SK-N-MC (cell line): Measurements from ENCODE around the gene KRTAP9-1.

Source experiments
- DNase-seq: peaks from one replicate; pipeline ENCODE4 v3.0.0-alpha.2; 2011; ENCODE audit warnings: low read depth, low spot score
- H3K27ac ChIP-seq: fragments of 200-600 bp; sonication (generic); 2 replicates; pipeline ENCODE4 v1.5.1; 2016; ENCODE audit warnings: mixed run types
- H3K36me3 ChIP-seq: fragments of 200-600 bp; sonication (generic); 2 replicates; pipeline ENCODE4 v1.6.1; 2017; ENCODE audit warnings: antibody characterized with exemption, low read length, mixed read lengths; ENCODE audit not compliant: insufficient read depth
- H3K4me3 ChIP-seq: fragments of 200-600 bp; sonication (generic); 2 replicates; pipeline ENCODE4 v1.5.1; 2016
- H3K9ac ChIP-seq: fragments of 200-600 bp; sonication (generic); 2 replicates; pipeline ENCODE4 v1.8.0; 2017; ENCODE audit warnings: mixed run types, mixed read lengths; ENCODE audit not compliant: insufficient read length
- H3K9me3 ChIP-seq: fragments of 200-600 bp; sonication (generic); 2 replicates; pipeline ENCODE4 v1.6.1; 2017; ENCODE audit warnings: low read depth, mild to moderate bottlenecking, antibody characterized with exemption, low read length, moderate library complexity, mixed read lengths
- EZH2 ChIP-seq: fragments of 200-600 bp; sonication (generic); IDR thresholded peaks from one replicate; pipeline ENCODE4 v1.6.1; 2017; ENCODE audit warnings: antibody characterized with exemption
- FOXP2 ChIP-seq: optimal IDR thresholded peaks from 2 replicates; pipeline ENCODE3; 2011; ENCODE audit warnings: mild to moderate bottlenecking, moderate library complexity; ENCODE audit not compliant: insufficient read depth; ENCODE audit errors: extremely low read length, control extremely low read depth
- POLR2AphosphoS5 ChIP-seq: IDR thresholded peaks from 2 replicates; pipeline ENCODE4 v1.6.1; 2012; ENCODE audit warnings: mild to moderate bottlenecking, low read depth, low read length, borderline replicate concordance

Gene KRTAP9-1

GRCh38 chr17:41176744-41177387 lies 12.8 kb upstream of the KRTAP9-1 start:
- TF ChIP-seq EZH2 (no peak), FOXP2 (no peak), POLR2AphosphoS5 (no peak)
- no peak overlapping the region for H3K4me3 ChIP-seq
- no peaks in the 10 kb centered on the region for H3K36me3 ChIP-seq
- DNase-seq: no peak
- H3K27ac ChIP-seq: no peak overlapping the region
- H3K9ac ChIP-seq: no peak overlapping the region
- H3K9me3 ChIP-seq: no peaks in the 10 kb centered on the region

GRCh38 chr17:41177727-41178271 lies 11.9 kb upstream of the KRTAP9-1 start, which contains the start of gene KRTAP4-2:
TSS of gene KRTAP4-2 (minus strand) at chr17:41178221. CDS start at chr17:41178164, 57 bp downstream.
- no peak within 1 kb of the TSS for H3K4me3 ChIP-seq
- H3K9ac ChIP-seq: no peak within 1 kb of the TSS
- no peak for DNase-seq
- no peak within 1 kb of the TSS for H3K27ac ChIP-seq
- H3K36me3 ChIP-seq: no peaks in the 10 kb centered on the region
- no peaks in the 10 kb centered on the region for H3K9me3 ChIP-seq
- TF ChIP-seq POLR2AphosphoS5 (no peak), EZH2 (no peak), FOXP2 (no peak)

- Histone ChIP-seq H3K9me3 (no peaks in the 10 kb centered on the region), H3K4me3 (no peak overlapping the region), H3K27ac (no peak overlapping the region), H3K36me3 (no peaks in the 10 kb centered on the region), H3K9ac (no peak overlapping the region)
- TF ChIP-seq FOXP2 (no peak), POLR2AphosphoS5 (no peak), EZH2 (no peak)
- DNase-seq: no peak
These were observed 11.3 kb upstream of the KRTAP9-1 start for GRCh38 chr17:41178341-41178740.

DNA sequence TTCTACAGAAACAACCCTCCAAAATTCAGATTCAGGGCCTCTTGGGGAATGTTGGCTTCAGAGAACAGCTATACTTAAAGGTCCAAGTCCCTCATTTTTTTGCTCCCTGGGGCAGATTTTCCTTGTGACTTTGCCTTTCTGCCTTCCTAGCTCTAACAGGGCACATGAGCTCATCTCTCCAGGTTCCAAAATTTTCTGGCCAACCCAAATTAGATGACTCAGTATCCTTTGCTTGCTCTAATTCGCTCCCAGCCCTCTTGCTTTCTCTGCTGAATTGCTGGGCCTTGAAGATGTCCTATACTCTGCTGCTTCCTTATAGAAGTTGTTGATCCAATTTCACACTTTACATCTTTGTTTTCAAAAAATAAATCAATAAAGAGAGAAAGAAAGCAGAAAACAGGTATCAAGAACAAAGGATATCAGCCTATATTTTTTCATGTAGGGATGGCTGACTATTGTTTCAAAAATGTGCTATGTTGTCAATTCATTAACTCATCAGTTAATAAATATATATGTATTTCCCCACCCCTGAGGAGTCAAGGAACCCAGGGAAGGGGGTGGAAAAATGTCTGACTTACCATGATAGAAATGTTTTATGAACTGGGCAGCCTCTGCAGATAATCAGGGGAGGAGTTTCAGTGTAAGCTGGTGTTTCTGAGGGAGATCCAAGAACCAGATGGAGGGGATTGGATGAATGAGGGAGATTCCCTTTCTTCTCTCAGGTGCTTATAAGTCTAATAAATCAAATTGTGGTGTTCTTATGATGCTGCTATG lies 10.7 kb upstream of the KRTAP9-1 start:
- Histone ChIP-seq H3K27ac (no peak overlapping the region), H3K36me3 (no peaks in the 10 kb centered on the region), H3K9ac (no peak overlapping the region), H3K4me3 (no peak overlapping the region), H3K9me3 (no peaks in the 10 kb centered on the region)
- no peak for DNase-seq
- no peak for TF ChIP-seq FOXP2
- TF ChIP-seq EZH2: no peak

DNA sequence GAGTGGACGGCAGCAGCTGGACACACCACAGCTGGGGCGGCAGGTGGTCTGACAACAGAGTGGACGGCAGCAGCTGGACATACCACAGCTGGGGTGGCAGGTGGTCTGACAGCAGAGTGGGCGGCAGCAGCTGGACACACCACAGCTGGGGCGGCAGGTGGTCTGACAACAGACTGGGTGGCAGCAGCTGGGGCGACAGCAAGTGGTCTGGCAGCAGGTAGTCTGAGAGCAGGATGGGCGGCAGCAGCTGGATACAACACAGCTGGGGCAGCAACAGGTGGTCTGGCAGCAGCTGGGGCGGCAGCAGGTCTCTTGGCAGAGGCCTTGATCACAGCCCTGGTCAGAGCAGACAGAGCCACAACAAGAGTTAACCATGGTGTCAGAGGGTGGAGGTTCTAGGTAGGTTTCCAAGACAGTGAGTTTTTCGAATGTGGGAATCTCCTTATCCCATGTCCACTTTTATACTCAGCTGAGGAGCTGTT lies 5.2 kb upstream of the KRTAP9-1 start, which contains the start of gene KRTAP4-1:
Gene KRTAP4-1 (minus strand): TSS at position 432 of the 482 bp plus-strand sequence. CDS start 57 bp downstream, at position 375.
- no peak for TF ChIP-seq EZH2
- no peak for TF ChIP-seq POLR2AphosphoS5
- TF ChIP-seq FOXP2: no peak
- no peaks in the 10 kb centered on the region for H3K9me3 ChIP-seq

GRCh38 chr17:41185001-41185400 lies 4.7 kb upstream of the KRTAP9-1 start:
- no peak overlapping the region for H3K27ac ChIP-seq
- TF ChIP-seq FOXP2 (no peak), EZH2 (no peak), POLR2AphosphoS5 (no peak)
- no peak overlapping the region for H3K9ac ChIP-seq
- no peaks in the 10 kb centered on the region for H3K36me3 ChIP-seq
- DNase-seq: no peak
- no peaks in the 10 kb centered on the region for H3K9me3 ChIP-seq
- H3K4me3 ChIP-seq: no peak overlapping the region

More for the DNA sequence above, 5.2 kb upstream of the KRTAP9-1 start, which contains the start of gene KRTAP4-1:
- Histone ChIP-seq H3K36me3 (no peaks in the 10 kb centered on the region), H3K27ac (no peak within 1 kb of the TSS), H3K4me3 (no peak within 1 kb of the TSS), H3K9ac (no peak within 1 kb of the TSS)
- DNase-seq: no peak

- Histone ChIP-seq H3K9me3 (no peaks in the 10 kb centered on the region), H3K27ac (no peak overlapping the region), H3K4me3 (no peak overlapping the region), H3K36me3 (no peaks in the 10 kb centered on the region), H3K9ac (no peak overlapping the region)
- no peak for DNase-seq
- TF ChIP-seq POLR2AphosphoS5: no peak
- no peak for TF ChIP-seq FOXP2
These were observed 2.8 kb upstream of the KRTAP9-1 start for GRCh38 chr17:41186872-41187271.

GRCh38 chr17:41190328-41190727 lies 641 bp downstream of the KRTAP9-1 start:
- TF ChIP-seq FOXP2 (no peak), POLR2AphosphoS5 (no peak), EZH2 (no peak)
- Histone ChIP-seq H3K9ac (no peak overlapping the region), H3K9me3 (no peaks in the 10 kb centered on the region), H3K36me3 (no peaks in the 10 kb centered on the region), H3K27ac (no peak overlapping the region), H3K4me3 (no peak overlapping the region)
- DNase-seq: no peak

GRCh38 chr17:41196068-41196467 lies 6.4 kb downstream of the KRTAP9-1 start:
- no peaks in the 10 kb centered on the region for H3K9me3 ChIP-seq
- DNase-seq: no peak
- no peak overlapping the region for H3K27ac ChIP-seq
- no peaks in the 10 kb centered on the region for H3K36me3 ChIP-seq
- TF ChIP-seq FOXP2: no peak
- no peak for TF ChIP-seq POLR2AphosphoS5
- TF ChIP-seq EZH2: no peak
- no peak overlapping the region for H3K4me3 ChIP-seq
- no peak overlapping the region for H3K9ac ChIP-seq
